TTC549 (cell line): ENCODE data around the gene ADRB1.

Source experiments
- FAIRE-seq: peaks from 2 replicates; lab custom pipeline; 2012; peaks lifted over from hg19 to GRCh38; lab: Jason Lieb, UNC

Gene ADRB1

GRCh38 chr10:114057855-114058254 lies 14.2 kb downstream of the ADRB1 start:
- no peak for FAIRE-seq

- no peak for FAIRE-seq
These were observed 14.6 kb downstream of the ADRB1 start for GRCh38 chr10:114058297-114058696.

GRCh38 chr10:114059561-114059960 lies 15.9 kb downstream of the ADRB1 start:
- no peak for FAIRE-seq

GRCh38 chr10:114060456-114060855 lies 16.8 kb downstream of the ADRB1 start:
- FAIRE-seq = no peak

GRCh38 chr10:114061148-114061547 lies 17.5 kb downstream of the ADRB1 start:
- no peak for FAIRE-seq

GRCh38 chr10:114061789-114062188 lies 18.1 kb downstream of the ADRB1 start:
- no peak for FAIRE-seq

- FAIRE-seq = no peak
These were observed 20.7 kb downstream of the ADRB1 start for GRCh38 chr10:114064151-114065048.

GRCh38 chr10:114065049-114065435 lies 21.4 kb downstream of the ADRB1 start:
- FAIRE-seq = no peak

GRCh38 chr10:114068054-114068707 lies 24.5 kb downstream of the ADRB1 start:
- FAIRE-seq = no peak

- no peak for FAIRE-seq
These were observed 27.0 kb downstream of the ADRB1 start for GRCh38 chr10:114070710-114071109.

- FAIRE-seq = no peak
These were observed 27.5 kb downstream of the ADRB1 start for GRCh38 chr10:114071178-114071577.

GRCh38 chr10:114073395-114074186 lies 29.9 kb downstream of the ADRB1 start:
- no peak for FAIRE-seq

- no peak for FAIRE-seq
These were observed 31.4 kb downstream of the ADRB1 start for GRCh38 chr10:114075093-114075492.

GRCh38 chr10:114077347-114077746 lies 33.7 kb downstream of the ADRB1 start:
- FAIRE-seq = no peak

- FAIRE-seq = no peak
These were observed 34.2 kb downstream of the ADRB1 start for GRCh38 chr10:114077815-114078219.

GRCh38 chr10:114078346-114078745 lies 34.7 kb downstream of the ADRB1 start:
- no peak for FAIRE-seq

GRCh38 chr10:114079421-114079820 lies 35.8 kb downstream of the ADRB1 start:
- no peak for FAIRE-seq

- no peak for FAIRE-seq
These were observed 38.4 kb downstream of the ADRB1 start for GRCh38 chr10:114081911-114082583.

GRCh38 chr10:114083040-114083439 lies 39.4 kb downstream of the ADRB1 start:
- no peak for FAIRE-seq

GRCh38 chr10:114084215-114084614 lies 40.5 kb downstream of the ADRB1 start:
- FAIRE-seq = no peak

GRCh38 chr10:114087255-114087654 lies 43.6 kb downstream of the ADRB1 start:
- no peak for FAIRE-seq

- no peak for FAIRE-seq
These were observed 44.0 kb downstream of the ADRB1 start for GRCh38 chr10:114087655-114088054.
